ENCODE results near the gene PTCH2.
"Not testable (repeated sequence)": the region's sequence is repeated elsewhere in the genome, so short reads cannot be mapped to it uniquely, and the experiment has no call there.

Gene PTCH2

GRCh38 chr1:44819608-44820327 is 23.3 kb downstream of the PTCH2 start:
- peak; percentile 64 to 85 for DNase-seq

GRCh38 chr1:44819196-44819607 is 23.9 kb downstream of the PTCH2 start:
- peak in 1 of 2 experiments; percentile 50 for DNase-seq

- DNase-seq = no peak
These were observed 25.1 kb downstream of the PTCH2 start for GRCh38 chr1:44817771-44818495.

DNA sequence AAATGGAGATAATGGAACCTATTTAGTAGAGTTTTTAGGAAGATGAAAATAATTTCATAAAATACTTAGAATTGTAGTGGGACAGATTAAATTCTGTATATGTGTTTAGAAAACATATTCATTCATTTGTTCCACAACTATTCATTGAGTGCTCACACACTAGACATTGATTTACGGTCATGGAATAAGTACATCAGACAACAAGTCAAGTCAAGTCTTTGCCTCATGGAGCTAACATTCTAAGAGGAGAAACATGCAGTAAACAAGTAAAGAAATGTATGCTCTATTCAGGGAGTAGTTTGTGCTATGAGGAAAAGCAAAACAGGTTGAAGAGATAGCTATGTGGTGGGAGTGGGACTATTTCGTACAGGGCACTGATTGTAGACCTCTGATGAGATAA is 25.7 kb downstream of the PTCH2 start:
- DNase-seq = no peak

DNA sequence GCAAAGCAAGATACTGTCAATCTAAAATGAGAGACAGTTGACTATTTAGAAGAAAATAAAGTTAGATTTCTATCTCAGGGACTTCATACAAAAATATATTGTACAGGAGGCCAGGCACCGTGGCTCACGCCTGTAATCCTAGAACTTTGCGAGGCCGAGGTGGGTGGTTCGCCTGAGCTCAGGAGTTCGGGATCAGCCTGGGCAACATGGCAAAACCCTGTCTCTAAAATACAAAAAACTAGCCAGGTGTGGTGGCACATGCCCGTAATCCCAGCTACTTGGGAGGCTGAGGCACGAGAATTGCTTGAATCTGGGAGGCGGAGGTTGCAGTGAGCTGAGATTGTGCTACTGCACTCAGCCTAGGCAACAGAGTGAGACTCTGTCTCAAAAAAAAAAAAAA is 27.1 kb downstream of the PTCH2 start:
- not testable (repeated sequence) for DNase-seq

- DNase-seq = no peak
These were observed 30.1 kb downstream of the PTCH2 start for GRCh38 chr1:44812822-44813543.

DNA sequence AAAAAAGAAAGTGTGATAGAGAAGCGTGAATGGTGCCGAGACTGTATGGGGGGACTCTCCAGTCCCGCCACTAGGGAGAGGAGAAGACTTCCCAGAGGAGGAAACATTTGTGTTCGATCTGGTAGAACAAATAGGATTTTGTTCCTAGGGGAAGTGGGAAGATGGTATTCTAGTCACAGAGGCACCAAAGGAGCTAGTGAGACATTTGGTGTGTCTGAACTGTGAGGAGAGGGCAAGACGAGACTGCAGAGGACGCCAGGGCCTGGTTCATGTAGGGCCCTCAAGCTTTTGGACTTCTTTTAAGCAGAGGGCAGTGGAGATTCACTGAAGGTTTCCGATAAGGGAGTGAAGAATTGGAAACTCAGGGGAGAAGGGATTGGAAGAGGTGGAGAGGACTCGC is 31.8 kb downstream of the PTCH2 start:
- no peak for DNase-seq

DNA sequence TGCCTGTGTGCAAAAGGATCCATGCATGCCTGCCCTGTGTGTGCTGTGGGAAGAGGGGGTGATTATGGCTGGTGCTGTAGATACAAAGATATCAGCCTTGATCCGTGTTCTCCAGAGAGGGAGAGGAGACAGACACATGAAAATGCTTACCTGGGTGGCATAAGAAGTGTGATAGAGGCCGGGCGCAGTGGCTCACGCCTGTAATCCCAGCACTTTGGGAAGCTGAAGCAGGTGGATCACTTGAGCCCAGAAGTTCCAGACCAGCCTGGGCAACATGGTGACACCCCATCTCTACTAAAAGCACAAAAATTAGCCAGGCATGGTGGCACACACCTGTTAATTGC is 32.3 kb downstream of the PTCH2 start:
- not testable (repeated sequence) for DNase-seq

DNA sequence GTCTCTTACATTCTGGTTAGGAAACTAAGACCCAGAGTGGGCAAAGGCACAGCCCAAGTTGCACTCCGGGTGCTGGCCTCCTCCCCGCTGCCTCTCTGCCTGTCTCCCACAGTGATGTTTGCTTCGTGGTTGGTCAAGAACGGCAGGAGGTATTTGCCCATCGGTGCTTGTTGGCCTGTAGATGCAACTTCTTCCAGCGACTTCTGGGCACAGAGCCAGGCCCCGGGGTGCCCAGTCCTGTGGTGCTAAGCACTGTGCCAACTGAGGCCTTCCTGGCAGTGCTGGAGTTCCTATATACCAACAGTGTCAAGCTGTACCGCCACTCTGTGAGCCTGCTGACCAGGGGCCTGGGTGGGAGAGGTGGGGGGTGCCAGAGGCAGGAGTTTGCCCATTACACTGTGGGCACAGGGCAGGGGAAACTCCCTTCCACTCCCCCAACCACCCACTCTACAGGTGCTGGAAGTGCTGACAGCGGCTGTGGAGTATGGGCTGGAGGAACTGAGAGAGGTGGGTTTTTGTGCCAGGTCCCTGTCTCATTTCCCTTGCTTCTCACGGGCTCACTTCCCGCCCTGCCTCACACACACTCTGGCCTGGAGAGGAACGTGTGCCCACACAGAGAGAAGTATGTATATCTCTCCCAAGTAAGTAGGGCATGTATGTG is 32.8 kb downstream of the PTCH2 start:
- no peak for DNase-seq

- no peak for DNase-seq
These were observed 33.8 kb downstream of the PTCH2 start for GRCh38 chr1:44808938-44809917.

- no peak for DNase-seq
These were observed 34.8 kb downstream of the PTCH2 start, which contains the start of gene BTBD19 for GRCh38 chr1:44808063-44808937. TSS of gene BTBD19 (plus strand) at chr1:44808523. CDS start at chr1:44808821, 298 bp downstream.

DNA sequence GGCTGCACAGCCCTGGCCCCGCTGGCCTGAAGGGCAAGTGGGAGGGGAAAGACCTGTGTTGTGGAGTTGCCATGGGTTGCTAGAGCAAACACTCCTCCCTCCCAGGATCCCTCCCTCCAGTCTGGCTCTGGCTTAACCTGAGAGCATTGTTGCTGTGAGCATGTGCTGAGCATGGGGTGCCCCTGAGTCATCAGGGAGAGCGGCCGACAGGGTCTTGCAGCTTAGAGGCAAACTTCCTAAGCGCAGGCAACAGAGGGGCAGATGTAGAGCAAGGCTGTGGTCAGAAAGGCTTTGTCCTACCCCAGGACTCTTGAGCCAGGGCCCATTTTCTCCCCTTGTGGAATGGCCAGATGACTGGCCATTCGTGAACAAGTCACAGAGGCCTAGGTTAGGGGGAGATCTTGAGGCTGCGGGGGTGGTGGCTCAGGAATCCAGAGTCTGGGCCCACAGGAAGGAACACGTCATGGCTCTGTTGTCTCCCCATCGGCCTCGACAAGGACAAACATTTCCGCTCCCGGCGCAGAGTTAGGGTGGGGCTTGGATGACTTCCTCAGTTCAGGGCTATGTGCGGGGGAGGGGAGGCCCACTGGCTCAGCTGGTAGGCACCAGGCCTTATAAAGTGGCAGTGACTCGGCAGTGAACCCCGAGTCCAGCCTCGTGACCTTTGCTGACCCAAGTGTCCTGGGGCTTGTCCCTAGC is 35.5 kb downstream of the PTCH2 start:
- DNase-seq = no peak

DNA sequence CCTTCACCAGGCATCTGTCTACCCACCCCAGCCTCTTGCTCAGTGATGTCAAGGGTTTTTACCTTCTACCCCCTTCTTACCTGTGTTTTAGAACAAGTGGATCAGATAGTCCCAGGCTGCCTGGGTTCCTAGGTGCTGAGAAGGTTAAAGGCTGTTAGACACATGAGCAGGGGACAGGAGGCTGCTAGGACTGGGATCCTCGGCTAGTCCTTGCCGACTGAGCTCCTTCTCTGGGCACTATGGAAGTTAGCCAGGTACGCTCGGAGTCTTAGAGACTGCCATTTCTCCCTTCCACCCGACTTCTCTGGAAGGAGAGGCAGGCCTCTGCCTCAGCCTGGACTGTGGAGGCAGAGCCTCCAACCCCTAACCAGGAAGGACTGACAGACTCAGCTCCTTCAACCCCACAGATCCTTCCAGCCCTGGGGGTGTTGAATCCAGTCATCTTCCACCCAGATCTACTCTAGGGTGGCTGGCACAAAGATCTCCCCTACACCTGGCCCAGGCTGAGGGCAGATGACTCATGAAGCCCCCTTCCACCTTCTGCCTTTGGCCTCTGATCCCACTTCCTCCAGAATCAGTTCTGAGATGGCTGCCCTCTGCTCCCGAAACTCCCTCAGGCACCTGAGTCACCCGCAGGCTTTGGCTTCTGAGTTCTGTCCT is 36.2 kb downstream of the PTCH2 start, which contains the start of gene DYNLT4:
TSS of gene DYNLT4 (minus strand) at position 648 of the 660 bp plus-strand sequence. CDS start 683 bp downstream, outside the sequence.
- no peak for DNase-seq

GRCh38 chr1:44806025-44806703 is 36.9 kb downstream of the PTCH2 start:
- DNase-seq = no peak

DNA sequence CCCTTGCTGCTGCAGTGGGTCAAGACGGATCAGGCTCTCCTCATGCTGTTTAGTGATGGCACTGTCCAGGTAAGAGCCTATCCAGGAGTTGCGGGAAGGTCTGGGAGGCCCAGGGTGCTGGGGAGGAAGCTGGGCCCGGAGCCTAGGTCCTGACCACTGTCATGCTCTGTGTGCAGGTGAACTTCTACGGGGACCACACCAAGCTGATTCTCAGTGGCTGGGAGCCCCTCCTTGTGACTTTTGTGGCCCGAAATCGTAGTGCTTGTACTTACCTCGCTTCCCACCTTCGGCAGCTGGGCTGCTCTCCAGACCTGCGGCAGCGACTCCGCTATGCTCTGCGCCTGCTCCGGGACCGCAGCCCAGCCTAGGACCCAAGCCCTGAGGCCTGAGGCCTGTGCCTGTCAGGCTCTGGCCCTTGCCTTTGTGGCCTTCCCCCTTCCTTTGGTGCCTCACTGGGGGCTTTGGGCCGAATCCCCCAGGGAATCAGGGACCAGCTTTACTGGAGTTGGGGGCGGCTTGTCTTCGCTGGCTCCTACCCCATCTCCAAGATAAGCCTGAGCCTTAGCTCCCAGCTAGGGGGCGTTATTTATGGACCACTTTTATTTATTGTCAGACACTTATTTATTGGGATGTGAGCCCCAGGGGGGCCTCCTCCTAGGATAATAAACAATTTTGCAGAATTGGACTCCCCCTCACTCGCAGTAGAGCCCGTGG is 37.6 kb downstream of the PTCH2 start:
- DNase-seq = no peak

- no peak for DNase-seq
These were observed 39.5 kb downstream of the PTCH2 start for GRCh38 chr1:44803312-44804095.

GRCh38 chr1:44803062-44803311 is 40.1 kb downstream of the PTCH2 start:
- DNase-seq = no peak
